Body of pancreas (tissue), 4 donors: Measurements from ENCODE around the gene TGFBR3.

ENCODE experiments used
- POLR2A ChIP-seq, 3 donors: fragments of 450-650 bp; IDR thresholded peaks; one replicate each; pipeline ENCODE4 v1.6.1; 2016; ENCODE audit warnings: antibody characterized with exemption in 3 of 3, mild to moderate bottlenecking in 2 of 3
- TF ChIP-seq, protein P1 (sequence below), 7 experiments: fragments of 450-650 bp in 4 of 7; fragments of 200-600 bp in 3 of 7; sonication (generic) in 3 of 7; IDR thresholded peaks; one replicate each; pipeline ENCODE4 v1.5.1; 2016 to 2019; ENCODE audit warnings: antibody characterized with exemption in 7 of 7

DNA sequence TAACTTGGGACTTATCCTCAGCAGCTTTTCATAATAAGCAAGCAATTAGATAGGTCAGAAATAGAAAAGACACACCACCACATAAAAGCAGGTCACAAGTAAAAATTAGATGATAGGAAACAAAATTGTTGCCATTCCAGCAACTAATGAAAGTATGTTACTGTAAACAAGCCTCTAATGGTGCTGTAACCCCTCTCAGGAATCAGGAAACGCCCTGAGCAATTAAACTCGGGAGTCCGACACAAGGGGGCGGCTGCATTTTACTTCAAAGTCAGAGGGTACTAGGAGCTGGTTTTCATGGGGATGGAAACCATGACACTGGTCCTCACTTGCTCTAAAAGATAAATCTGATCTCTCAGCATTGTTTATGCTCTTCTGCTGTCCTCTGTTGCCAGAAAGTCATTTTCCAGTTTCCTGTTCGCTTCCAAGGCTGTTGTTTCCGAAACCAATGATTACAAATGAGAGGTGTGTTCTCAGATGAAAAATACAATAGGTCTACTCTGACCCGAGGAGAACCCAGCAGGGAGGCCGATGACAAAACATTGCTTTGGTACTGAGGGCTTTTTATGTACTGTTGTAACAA is 93.4 kb downstream of the TGFBR3 start:
- TF ChIP-seq, protein P1, sequence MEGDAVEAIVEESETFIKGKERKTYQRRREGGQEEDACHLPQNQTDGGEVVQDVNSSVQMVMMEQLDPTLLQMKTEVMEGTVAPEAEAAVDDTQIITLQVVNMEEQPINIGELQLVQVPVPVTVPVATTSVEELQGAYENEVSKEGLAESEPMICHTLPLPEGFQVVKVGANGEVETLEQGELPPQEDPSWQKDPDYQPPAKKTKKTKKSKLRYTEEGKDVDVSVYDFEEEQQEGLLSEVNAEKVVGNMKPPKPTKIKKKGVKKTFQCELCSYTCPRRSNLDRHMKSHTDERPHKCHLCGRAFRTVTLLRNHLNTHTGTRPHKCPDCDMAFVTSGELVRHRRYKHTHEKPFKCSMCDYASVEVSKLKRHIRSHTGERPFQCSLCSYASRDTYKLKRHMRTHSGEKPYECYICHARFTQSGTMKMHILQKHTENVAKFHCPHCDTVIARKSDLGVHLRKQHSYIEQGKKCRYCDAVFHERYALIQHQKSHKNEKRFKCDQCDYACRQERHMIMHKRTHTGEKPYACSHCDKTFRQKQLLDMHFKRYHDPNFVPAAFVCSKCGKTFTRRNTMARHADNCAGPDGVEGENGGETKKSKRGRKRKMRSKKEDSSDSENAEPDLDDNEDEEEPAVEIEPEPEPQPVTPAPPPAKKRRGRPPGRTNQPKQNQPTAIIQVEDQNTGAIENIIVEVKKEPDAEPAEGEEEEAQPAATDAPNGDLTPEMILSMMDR (IDR thresholded peaks at IDR 0.05) = no peak
- no peak for TF ChIP-seq POLR2A (IDR thresholded peaks at IDR 0.05)
